Activated B cell treated with CpG ODN at 0.5 μM for 24 hours (primary cell): ENCODE data around the gene PDS5B. TPM values are rescaled to one million over a fixed set of nuclear protein-coding genes. Genes with fewer than 3 reads are reported as not detected.

Experiments
- ATAC-seq: fragments of 200-7000 bp; cut with Tn5 transposase; one replicate; pipeline ENCODE4 v1.10.0; 2021; ENCODE audit warnings: low read depth, mild to moderate bottlenecking, moderate library complexity
- CTCF ChIA-PET: fragments of 350-600 bp; sonication (Branson Sonifier 250); formaldehyde crosslinking; loops from one replicate; lab custom pipeline; 2021; ENCODE audit warnings: antibody characterized with exemption; lab: Charles Lee
- POLR2A ChIA-PET: fragments of 350-600 bp; sonication (Branson Sonifier 250); formaldehyde crosslinking; loops from one replicate; lab custom pipeline; 2021; ENCODE audit warnings: antibody characterized with exemption; lab: Charles Lee
- DNase-seq: peaks from one replicate; pipeline ENCODE4 v3.0.0; 2022
- H3K27ac Mint-ChIP-seq: one replicate; pipeline ENCODE4 v1.8.0; 2020; ENCODE audit warnings: mixed read lengths
- H3K27me3 Mint-ChIP-seq: one replicate; pipeline ENCODE4 v1.8.0; 2021; ENCODE audit warnings: mixed read lengths
- H3K36me3 Mint-ChIP-seq: one replicate; pipeline ENCODE4 v1.8.0; 2021; ENCODE audit warnings: low read depth, mixed read lengths
- H3K4me1 Mint-ChIP-seq: one replicate; pipeline ENCODE4 v1.8.0; 2021; ENCODE audit warnings: mixed read lengths
- H3K4me3 Mint-ChIP-seq: one replicate; pipeline ENCODE4 v1.8.0; 2020; ENCODE audit warnings: mild to moderate bottlenecking, mixed read lengths
- H3K9me3 Mint-ChIP-seq: one replicate; pipeline ENCODE4 v1.8.0; 2020; ENCODE audit warnings: mixed read lengths
- intact Hi-C: fragments of 100-400 bp; cut with micrococcal nuclease; formaldehyde crosslinking; loops from one replicate; pipeline ENCODE4 v1.15.1; 2024
- total RNA-seq: library from RNA; stranded (reverse); gene quantifications from 2 replicates; pipeline ENCODE4 v1.2.3, GENCODE V29; 2022
- TF ChIP-seq, protein P1 (sequence below): fragments of 200-600 bp; IDR thresholded peaks from one replicate; pipeline ENCODE4 v1.8.0; 2022; ENCODE audit warnings: antibody characterized with exemption, mild to moderate bottlenecking

The PDS5B gene
- total RNA-seq, 1 donor from 2014 or later: 47.2 TPM

DNA sequence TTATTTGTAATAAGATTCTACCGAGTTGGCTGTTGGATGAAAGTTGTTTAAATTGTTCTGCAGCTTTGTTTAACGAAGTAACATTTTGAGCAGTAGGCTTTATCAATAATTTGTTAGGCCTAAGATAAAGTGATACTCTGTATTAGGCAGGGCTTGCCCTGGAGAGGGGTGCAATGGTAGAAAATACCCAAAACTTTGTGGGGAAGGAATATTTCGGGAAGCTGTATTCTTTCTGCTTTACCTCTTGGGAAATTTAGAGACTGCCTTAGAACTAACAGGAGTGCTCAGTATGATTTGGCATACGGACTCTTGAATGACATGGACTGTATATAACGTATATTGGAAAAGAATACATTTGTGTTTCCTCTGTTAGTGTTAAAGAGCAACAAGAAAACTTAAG is 2.5 kb downstream of the PDS5B start:
- intact Hi-C loops: loop anchor here (5.0 to 10.0 kb wide), 3 partner anchors 426 to 741 kb away; partner anchors contain the start of gene KL
- Mint-ChIP-seq H3K9me3 (no peaks in the 10 kb centered on the region), H3K36me3 (peaks cover 9% of the 10 kb centered on the region), H3K4me3 (peak overlapping the region; percentile 42), H3K27ac (no peak overlapping the region), H3K4me1 (peaks cover 57% of the 10 kb centered on the region), H3K27me3 (no peaks in the 10 kb centered on the region)
- ChIA-PET CTCF (interaction anchor here (1.9 to 4.6 kb wide), 2 partner anchors 51 to 62 kb away, joined by 20 to 30 read pairs; no protein-coding TSS in a partner anchor), POLR2A (interaction anchor here (1.5 to 1.6 kb wide), 2 partner anchors 36 to 274 kb away, joined by 4 to 6 read pairs; partner anchors contain the start of genes BRCA2 and ZAR1L)
- DNase-seq (no peak), ATAC-seq (no peak)
- TF ChIP-seq, protein P1, sequence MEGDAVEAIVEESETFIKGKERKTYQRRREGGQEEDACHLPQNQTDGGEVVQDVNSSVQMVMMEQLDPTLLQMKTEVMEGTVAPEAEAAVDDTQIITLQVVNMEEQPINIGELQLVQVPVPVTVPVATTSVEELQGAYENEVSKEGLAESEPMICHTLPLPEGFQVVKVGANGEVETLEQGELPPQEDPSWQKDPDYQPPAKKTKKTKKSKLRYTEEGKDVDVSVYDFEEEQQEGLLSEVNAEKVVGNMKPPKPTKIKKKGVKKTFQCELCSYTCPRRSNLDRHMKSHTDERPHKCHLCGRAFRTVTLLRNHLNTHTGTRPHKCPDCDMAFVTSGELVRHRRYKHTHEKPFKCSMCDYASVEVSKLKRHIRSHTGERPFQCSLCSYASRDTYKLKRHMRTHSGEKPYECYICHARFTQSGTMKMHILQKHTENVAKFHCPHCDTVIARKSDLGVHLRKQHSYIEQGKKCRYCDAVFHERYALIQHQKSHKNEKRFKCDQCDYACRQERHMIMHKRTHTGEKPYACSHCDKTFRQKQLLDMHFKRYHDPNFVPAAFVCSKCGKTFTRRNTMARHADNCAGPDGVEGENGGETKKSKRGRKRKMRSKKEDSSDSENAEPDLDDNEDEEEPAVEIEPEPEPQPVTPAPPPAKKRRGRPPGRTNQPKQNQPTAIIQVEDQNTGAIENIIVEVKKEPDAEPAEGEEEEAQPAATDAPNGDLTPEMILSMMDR: no peak

DNA sequence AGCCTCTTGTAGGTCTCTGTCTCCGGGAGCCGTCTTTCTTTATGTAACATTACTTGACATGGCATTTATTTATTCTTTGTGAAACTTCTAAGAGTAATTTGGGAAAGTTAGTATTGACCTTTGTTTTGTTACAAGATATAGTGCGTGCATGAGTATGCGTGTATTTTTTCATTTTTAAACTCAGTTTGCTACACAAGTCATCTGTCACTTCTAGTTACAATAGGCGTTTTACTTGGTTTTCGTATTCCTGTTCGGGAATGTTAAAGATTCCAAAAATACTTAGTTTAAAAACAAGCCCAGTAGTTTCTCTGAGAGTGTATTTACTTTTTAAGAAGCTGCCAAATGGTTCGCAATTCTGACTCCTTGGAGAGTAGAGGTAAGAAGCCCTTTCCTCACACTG is 3.2 kb downstream of the PDS5B start:
- TF ChIP-seq, protein P1: no peak
- ATAC-seq (no peak), DNase-seq (no peak)
- H3K36me3 Mint-ChIP-seq: peaks cover 9% of the 10 kb centered on the region
- peaks cover 62% of the 10 kb centered on the region for H3K4me1 Mint-ChIP-seq
- no peaks in the 10 kb centered on the region for H3K27me3 Mint-ChIP-seq
- ChIA-PET POLR2A (no interaction called here), CTCF (interaction anchor here (4.6 kb wide), 1 partner anchor 61 kb away, joined by 30 read pairs; no protein-coding TSS in a partner anchor)
- intact Hi-C loops: loop anchor here (5.0 to 10.0 kb wide), 3 partner anchors 425 to 742 kb away; partner anchors contain the start of gene KL
- H3K9me3 Mint-ChIP-seq: no peaks in the 10 kb centered on the region
- H3K27ac Mint-ChIP-seq: no peak overlapping the region
- no peak overlapping the region for H3K4me3 Mint-ChIP-seq

DNA sequence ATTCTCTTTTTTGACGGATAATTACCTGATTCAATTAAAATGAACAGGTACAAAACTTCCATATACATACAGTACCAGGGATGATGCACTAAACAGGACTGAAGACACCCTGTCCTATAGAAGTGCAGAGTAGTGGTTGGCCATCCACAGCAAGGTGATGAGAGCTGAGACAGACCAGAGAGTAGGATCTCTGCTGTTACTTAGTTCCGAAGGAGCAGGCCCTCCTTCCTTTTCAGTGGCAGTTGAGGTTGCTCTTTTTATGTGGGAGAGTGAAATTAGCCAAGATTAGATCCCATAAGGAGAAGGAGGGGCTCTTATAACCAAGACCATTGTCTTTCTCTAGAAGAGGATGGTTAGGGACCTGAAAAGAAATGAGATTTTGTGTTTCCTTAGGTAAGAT is 4.0 kb downstream of the PDS5B start:
- intact Hi-C loops: no loop called here
- POLR2A ChIA-PET: no interaction called here
- Mint-ChIP-seq H3K36me3 (peaks cover 9% of the 10 kb centered on the region), H3K27me3 (no peaks in the 10 kb centered on the region), H3K9me3 (no peaks in the 10 kb centered on the region), H3K4me3 (no peak overlapping the region), H3K27ac (no peak overlapping the region), H3K4me1 (peaks cover 61% of the 10 kb centered on the region)
- no peak for DNase-seq
- CTCF ChIA-PET: interaction anchor here (1.0 to 4.6 kb wide), 2 partner anchors 49 to 61 kb away, joined by 4 to 30 read pairs; no protein-coding TSS in a partner anchor
- TF ChIP-seq, protein P1: no peak
- no peak for ATAC-seq

DNA sequence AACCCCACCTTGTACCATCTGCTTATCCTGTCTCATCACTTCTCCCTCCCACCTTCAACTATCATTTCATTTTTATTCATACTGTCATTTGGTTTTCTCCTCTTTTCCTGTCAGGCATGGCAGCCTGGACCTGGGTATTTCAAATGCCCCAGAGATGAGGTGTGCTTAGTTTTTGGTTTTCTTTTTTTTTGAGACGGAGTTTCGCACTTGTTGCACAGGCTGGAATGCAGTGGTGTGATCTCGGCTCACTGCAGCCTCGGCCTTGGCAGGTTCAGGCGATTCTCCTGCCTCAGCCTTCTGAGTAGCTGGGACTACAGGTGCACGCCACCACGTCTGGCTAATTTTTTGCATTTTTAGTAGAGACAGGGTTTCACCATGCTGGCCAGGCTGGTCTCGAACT is 5.8 kb downstream of the PDS5B start:
- H3K4me3 Mint-ChIP-seq: no peak overlapping the region
- H3K27me3 Mint-ChIP-seq: no peaks in the 10 kb centered on the region
- DNase-seq: no peak
- H3K36me3 Mint-ChIP-seq: peaks cover 10% of the 10 kb centered on the region
- H3K9me3 Mint-ChIP-seq: no peaks in the 10 kb centered on the region
- no peak overlapping the region for H3K27ac Mint-ChIP-seq
- CTCF ChIA-PET: interaction anchor here (0.6 to 1.2 kb wide), 3 partner anchors 11 to 243 kb away, joined by 3 to 5 read pairs (median 3); no protein-coding TSS in a partner anchor
- POLR2A ChIA-PET: interaction anchor here (0.8 kb wide), 1 partner anchor 78 kb away, joined by 3 read pairs; no protein-coding TSS in a partner anchor
- ATAC-seq: no peak
- H3K4me1 Mint-ChIP-seq: peaks cover 64% of the 10 kb centered on the region
- intact Hi-C loops: no loop called here
- TF ChIP-seq, protein P1: no peak

DNA sequence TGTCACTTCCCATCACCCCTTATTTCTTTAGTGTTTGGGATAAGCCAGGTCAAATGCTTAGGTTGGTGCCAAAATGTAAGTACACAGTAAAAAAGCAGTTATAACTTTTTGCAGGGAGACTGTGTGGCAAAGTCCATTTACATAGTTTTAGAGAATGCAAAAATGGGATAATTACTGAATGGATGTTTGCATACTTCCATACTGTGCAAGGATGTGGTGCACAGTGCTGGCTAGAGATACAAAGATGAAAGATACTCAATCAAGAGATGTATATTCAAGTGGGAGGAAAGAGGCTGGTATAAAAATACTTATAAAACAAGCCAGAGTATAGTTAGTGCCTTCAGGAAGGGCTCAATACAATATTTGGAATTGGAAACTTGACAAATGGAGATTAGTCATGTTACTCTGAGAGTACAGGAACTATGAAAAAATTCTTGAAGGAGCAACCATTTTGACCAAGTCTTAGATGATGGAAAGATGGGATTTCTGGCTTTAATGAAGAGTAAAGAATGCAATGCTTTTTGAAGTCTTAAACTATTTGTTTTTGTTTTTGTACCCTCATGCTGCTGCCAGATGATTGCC is 8.0 kb downstream of the PDS5B start:
- Mint-ChIP-seq H3K27me3 (no peaks in the 10 kb centered on the region), H3K4me1 (peaks cover 45% of the 10 kb centered on the region), H3K36me3 (peaks cover 3% of the 10 kb centered on the region), H3K4me3 (no peak overlapping the region), H3K27ac (no peak overlapping the region), H3K9me3 (no peaks in the 10 kb centered on the region)
- intact Hi-C loops: loop anchor here (2.0 kb wide), 1 partner anchor 17 kb away; no protein-coding TSS in a partner anchor
- POLR2A ChIA-PET: no interaction called here
- ATAC-seq: no peak
- CTCF ChIA-PET: no interaction called here
- no peak for DNase-seq
- TF ChIP-seq, protein P1: no peak
